ENCODE measurements around the gene CLBA1. TPM values are rescaled to one million over a fixed set of nuclear protein-coding genes. Genes with fewer than 3 reads are reported as not detected.

The CLBA1 gene
- total and polyA plus RNA-seq, 9 of the 15 experiments (the other 6 are each of a cell fraction or from before 2014, with no cell fraction given): 0.04 to 3.9 (median 2.6) TPM

DNA sequence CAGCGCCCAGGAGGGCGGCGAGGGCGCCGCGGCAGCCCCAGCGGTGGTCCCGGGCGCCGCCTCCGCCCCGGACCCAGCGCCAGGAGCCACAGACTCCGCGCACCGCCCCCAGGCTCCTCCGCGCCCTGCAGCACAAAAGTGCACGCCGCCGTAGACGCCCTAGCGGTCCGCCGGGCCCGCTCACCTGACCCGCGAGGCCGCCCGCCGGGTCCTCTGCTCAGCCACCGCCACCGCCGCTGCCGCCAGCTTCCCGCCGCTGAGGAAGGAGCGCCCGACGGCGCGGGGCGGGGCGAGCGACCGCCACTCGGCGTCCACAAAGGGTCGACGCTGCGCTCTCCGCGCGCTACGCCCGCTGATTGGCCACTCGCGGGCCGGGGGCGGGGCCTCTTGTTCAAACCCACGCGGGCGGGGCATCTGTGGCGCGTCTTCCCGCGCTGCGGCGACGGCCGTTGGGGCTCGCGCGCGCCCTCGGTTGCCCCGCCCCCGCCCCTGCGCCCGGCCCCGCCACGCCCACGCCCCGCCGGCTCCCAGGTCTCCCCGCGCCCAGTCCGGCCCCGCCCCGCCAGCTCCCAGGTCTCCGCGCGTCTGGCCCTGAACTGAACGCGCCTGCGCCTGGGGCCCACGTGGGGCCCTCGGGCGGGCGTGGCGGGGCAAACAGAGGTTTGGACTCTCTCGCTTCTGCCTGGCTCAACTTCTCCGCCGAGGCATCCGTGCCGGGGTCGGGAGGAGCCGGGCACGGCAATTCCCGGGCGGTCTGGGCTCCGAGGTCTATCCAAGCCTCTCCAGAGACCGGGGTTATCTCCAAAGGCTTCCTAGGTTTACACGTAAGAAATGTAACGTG lies 35.4 kb downstream of the CLBA1 start, which contains the start of gene CDCA4 (continued):
- TF ChIP-seq, protein P1, sequence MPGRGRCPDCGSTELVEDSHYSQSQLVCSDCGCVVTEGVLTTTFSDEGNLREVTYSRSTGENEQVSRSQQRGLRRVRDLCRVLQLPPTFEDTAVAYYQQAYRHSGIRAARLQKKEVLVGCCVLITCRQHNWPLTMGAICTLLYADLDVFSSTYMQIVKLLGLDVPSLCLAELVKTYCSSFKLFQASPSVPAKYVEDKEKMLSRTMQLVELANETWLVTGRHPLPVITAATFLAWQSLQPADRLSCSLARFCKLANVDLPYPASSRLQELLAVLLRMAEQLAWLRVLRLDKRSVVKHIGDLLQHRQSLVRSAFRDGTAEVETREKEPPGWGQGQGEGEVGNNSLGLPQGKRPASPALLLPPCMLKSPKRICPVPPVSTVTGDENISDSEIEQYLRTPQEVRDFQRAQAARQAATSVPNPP (IDR thresholded peaks at IDR 0.05; ENCODE audit: borderline replicate concordance, insufficient read depth, insufficient read length): no peak
- TF ChIP-seq SMAD1 (IDR thresholded peaks at IDR 0.05; ENCODE audit: low read depth, low read length, partially characterized antibody) (no peak), ILK (tag; IDR thresholded peaks at IDR 0.05; ENCODE audit: borderline replicate concordance, low read depth) (no peak), KLF13 (tag; IDR thresholded peaks at IDR 0.05; ENCODE audit: borderline replicate concordance, low read depth) (no peak), ETV5 (CRISPR knock-in tag; IDR thresholded peaks at IDR 0.05; ENCODE audit: low read depth) (no peak), MCM5 (IDR thresholded peaks at IDR 0.05; ENCODE audit: low read depth) (no peak), TSC22D4 (tag; IDR thresholded peaks at IDR 0.05) (no peak), HDAC1 (IDR thresholded peaks at IDR 0.05) (peak in 1 of 2 experiments; percentile 89; a peak in 2 of 4 replicates), TCFL5 (CRISPR knock-in tag; conservative IDR thresholded peaks at IDR 0.05) (no peak), ZNF175 (CRISPR knock-in tag; IDR thresholded peaks at IDR 0.05; ENCODE audit: low read depth) (no peak), DDX20 (tag; IDR thresholded peaks at IDR 0.05; ENCODE audit: low read depth) (no peak), ZNF766 (CRISPR knock-in tag; conservative IDR thresholded peaks at IDR 0.05) (no peak), NR2C2 (CRISPR knock-in tag; IDR thresholded peaks at IDR 0.05) (no peak), NR2C2 (tag; IDR thresholded peaks at IDR 0.05) (peak; percentile 35; the same call in 1 of the 2 replicates), NUFIP1 (IDR thresholded peaks at IDR 0.05; ENCODE audit: partially characterized antibody) (no peak)
- TF ChIP-seq, protein P2, sequence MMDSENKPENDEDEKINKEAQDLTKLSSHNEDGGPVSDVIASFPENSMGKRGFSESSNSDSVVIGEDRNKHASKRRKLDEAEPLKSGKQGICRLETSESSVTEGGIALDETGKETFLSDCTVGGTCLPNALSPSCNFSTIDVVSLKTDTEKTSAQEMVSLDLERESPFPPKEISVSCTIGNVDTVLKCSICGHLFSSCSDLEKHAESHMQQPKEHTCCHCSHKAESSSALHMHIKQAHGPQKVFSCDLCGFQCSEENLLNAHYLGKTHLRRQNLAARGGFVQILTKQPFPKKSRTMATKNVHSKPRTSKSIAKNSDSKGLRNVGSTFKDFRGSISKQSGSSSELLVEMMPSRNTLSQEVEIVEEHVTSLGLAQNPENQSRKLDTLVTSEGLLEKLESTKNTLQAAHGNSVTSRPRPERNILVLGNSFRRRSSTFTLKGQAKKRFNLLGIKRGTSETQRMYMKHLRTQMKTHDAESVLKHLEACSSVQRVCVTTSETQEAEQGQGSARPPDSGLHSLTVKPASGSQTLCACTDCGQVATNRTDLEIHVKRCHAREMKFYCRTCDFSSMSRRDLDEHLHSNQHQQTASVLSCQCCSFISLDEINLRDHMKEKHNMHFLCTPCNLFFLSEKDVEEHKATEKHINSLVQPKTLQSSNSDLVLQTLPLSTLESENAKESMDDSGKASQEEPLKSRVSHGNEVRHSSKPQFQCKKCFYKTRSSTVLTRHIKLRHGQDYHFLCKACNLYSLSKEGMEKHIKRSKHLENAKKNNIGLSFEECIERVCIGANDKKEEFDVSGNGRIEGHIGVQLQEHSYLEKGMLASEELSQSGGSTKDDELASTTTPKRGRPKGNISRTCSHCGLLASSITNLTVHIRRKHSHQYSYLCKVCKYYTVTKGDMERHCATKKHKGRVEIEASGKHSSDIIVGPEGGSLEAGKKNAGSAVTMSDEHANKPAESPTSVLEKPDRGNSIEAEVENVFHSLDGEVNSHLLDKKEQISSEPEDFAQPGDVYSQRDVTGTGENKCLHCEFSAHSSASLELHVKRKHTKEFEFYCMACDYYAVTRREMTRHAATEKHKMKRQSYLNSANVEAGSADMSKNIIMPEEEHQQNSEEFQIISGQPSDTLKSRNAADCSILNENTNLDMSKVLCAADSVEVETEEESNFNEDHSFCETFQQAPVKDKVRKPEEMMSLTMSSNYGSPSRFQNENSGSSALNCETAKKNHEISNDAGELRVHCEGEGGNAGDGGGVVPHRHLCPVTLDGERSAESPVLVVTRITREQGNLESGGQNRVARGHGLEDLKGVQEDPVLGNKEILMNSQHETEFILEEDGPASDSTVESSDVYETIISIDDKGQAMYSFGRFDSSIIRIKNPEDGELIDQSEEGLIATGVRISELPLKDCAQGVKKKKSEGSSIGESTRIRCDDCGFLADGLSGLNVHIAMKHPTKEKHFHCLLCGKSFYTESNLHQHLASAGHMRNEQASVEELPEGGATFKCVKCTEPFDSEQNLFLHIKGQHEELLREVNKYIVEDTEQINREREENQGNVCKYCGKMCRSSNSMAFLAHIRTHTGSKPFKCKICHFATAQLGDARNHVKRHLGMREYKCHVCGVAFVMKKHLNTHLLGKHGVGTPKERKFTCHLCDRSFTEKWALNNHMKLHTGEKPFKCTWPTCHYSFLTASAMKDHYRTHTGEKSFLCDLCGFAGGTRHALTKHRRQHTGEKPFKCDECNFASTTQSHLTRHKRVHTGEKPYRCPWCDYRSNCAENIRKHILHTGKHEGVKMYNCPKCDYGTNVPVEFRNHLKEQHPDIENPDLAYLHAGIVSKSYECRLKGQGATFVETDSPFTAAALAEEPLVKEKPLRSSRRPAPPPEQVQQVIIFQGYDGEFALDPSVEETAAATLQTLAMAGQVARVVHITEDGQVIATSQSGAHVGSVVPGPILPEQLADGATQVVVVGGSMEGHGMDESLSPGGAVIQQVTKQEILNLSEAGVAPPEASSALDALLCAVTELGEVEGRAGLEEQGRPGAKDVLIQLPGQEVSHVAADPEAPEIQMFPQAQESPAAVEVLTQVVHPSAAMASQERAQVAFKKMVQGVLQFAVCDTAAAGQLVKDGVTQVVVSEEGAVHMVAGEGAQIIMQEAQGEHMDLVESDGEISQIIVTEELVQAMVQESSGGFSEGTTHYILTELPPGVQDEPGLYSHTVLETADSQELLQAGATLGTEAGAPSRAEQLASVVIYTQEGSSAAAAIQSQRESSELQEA (IDR thresholded peaks at IDR 0.05; ENCODE audit: low read depth): no peak
- TF ChIP-seq, protein P3, sequence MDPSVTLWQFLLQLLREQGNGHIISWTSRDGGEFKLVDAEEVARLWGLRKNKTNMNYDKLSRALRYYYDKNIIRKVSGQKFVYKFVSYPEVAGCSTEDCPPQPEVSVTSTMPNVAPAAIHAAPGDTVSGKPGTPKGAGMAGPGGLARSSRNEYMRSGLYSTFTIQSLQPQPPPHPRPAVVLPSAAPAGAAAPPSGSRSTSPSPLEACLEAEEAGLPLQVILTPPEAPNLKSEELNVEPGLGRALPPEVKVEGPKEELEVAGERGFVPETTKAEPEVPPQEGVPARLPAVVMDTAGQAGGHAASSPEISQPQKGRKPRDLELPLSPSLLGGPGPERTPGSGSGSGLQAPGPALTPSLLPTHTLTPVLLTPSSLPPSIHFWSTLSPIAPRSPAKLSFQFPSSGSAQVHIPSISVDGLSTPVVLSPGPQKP (CRISPR knock-in tag; IDR thresholded peaks at IDR 0.05): no peak

All from K562 (cell line).